Raji (cell line): ENCODE data around the gene ITGA7.

Experiments
- POLR2A ChIP-seq: IDR thresholded peaks from 2 replicates; pipeline ENCODE4 v1.6.1; 2011; ENCODE audit warnings: low read depth, low read length, control low read depth; ENCODE audit not compliant: insufficient read depth

The ITGA7 gene

DNA sequence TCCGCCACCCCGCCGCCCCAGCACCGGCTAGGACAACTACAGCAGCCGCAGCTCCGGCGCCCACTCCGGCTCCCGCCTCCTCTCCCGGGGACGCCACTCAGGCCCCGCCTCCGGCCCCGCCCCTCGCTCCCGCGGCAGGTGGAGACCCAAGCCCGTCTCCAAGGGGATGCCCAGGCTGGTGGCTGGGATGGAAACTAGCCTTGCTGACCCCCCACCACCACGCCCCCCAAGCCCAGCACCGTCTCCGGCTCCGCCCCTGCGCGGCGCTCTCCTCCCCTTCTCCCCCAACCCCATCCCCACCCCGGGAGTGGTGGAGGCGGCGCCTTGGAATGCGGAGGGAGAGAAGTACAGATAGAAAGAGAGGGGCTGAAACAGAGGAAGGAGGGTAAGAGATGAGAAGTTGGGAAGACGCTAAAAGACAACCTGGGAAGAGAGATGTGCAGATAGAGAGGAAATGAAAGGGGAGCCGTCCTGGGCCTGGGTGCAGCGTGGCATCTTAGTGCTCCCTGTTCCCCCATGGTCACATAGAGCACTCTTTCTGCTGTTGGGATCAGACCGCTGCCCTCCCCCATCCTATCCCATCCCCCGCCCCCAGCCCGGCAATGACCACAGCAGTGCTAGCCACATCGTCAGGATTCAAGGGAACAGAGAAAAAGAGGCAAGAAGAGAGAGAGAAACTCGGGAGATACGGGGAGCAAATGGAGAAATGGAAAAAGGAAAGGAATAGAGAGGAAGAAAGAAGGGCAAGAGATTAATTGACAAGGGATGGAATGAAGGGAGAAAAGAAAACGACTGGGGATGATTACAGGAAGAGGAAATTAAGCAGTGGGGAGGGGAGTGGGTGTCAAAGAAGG, at the start of gene ITGA7:
ITGA7 (minus strand) TSS at position 64 of the 854 bp plus-strand sequence. CDS start 222 bp downstream, outside the sequence.
- no peak for TF ChIP-seq POLR2A

DNA sequence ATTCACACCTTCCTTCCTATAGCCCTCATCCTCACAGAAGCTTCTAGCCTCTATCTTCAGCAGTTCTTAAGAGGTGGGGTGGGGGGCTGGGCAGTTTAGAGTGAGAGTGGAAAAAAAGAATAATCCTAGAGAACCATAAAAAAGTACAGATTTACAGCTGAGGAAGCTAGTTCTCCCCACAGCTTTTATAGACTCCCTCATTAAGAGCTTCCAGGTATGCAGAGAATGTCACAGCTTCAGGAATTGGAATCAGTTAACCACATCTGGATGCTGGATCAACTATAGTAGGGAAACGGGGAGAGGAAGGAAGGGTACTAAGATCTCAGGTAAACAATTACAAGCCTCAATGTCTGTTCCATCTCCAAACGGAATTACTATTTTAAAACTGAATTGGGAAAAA, 47.5 kb upstream of the ITGA7 start:
- no peak for TF ChIP-seq POLR2A

- TF ChIP-seq POLR2A: no peak
Measured at GRCh38 chr12:55748230-55748993, 40.7 kb upstream of the ITGA7 start.

GRCh38 chr12:55746913-55747231, 39.2 kb upstream of the ITGA7 start:
- TF ChIP-seq POLR2A: no peak

DNA sequence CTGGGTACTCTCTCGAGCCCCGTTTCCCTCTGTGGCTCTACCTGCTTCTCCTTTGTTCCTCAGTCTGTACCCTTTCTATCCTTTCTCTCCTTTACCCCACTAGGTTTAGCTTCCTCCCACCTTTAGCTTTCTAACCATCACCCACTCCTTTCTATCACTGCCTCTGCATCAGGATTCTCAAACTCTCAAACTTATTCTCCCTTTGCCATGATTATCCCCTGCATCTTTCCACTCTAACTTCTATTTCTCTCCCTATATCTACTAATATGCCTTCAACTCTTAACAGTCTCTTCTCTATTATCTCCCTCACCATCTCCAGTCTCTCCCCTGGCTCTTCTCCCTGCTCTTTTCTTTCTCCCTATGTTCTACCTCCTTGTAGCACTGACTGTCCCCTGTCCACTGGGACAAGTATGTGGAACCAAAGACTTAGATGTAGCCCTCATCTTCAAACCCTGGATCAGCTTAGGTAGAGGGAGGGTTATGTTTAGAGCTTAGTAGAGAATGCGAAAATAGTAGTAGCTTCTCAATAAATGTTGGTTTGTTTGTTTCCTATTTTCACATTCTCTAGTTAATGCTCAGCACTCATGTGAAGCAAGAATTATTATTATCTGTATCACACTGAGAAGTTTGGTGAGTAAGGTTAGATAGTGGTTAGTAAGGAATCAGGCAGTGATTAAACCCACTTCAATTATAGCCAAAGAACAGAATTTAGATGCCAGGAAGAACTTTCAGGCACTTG, 38.6 kb upstream of the ITGA7 start:
- TF ChIP-seq POLR2A: no peak

DNA sequence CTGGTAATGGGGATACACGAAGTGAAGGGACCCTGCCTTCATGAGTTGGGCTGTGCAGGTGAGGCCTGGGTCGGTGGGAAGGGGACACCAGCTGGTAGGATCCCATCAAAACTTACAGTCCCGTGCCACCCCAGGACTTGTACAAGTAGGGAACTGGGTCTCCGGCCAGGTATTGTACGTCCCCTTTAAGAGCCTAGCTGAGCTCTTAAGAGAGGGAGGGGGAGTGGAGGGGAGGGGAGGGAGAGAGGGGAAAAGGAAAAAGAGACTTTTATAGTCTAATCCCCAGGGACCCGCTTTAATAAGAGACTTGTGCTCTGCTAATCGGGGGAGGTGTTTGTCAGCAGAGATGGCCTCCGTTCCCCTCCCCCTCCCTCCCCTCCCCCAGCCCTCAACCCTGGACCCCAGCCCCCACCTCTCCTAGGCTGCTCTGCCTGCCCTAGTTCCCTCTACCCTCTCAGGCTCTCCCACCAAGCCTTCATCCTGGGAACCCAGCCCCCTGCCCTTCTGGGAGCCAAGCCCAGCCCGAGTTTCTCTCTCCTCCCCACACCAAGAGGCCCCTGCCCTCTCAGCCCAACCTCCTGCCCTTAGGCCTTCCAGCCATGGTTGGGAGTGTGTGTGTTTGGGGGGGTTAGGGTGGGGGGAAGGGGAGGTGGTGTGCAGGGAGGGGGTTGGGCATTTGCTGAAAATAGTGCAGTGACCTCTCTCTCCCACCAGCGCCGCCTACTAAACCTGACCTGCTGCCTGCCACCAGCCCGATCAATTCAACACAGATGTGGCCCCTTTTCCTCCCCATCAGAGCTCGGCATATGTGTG, 37.9 kb upstream of the ITGA7 start:
- TF ChIP-seq POLR2A: no peak

GRCh38 chr12:55744340-55745030, 36.8 kb upstream of the ITGA7 start:
- no peak for TF ChIP-seq POLR2A

GRCh38 chr12:55743406-55744339, 36.0 kb upstream of the ITGA7 start:
- TF ChIP-seq POLR2A: no peak

GRCh38 chr12:55742719-55743405, 35.2 kb upstream of the ITGA7 start, which contains the start of gene GDF11:
TSS of gene GDF11 (plus strand) at chr12:55743122. CDS start at chr12:55743317, 195 bp downstream.
- TF ChIP-seq POLR2A: no peak

DNA sequence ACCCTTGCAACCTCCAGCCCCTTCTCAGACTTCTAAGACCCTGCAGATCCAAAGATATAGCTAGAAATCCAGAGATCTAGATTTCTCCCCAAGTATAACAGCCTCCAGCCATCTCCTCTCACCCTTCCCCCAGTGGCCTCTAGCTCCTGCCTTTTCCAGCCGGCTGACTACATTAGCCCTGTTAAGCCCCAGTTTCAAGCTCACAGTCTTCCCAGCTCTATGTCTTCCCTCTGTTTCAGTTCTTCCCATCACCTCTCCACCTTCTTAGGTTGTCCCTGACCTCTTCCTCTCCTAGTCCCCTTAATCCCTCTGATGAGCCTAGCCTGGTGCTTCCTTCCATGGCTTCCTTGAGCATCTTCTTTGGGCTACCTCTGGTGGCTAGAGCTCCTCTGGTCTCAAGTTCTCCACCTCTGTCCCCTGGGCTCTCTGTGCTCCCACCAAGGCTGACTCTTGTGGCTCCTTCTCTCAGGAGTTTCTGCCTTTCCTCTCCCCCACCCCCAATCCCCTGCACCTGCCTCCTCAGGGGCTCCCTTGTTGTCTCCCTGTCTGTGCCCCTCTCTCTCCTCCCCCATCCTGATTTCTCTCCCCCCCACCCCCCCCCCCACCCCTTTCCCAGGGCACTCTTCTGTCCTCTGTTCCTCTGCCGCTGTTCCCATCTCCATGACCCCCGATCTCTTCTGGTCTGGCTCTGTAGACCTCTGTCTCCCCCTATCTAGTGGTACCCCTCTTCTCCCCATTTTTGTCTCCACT, 34.4 kb upstream of the ITGA7 start:
- TF ChIP-seq POLR2A: no peak

DNA sequence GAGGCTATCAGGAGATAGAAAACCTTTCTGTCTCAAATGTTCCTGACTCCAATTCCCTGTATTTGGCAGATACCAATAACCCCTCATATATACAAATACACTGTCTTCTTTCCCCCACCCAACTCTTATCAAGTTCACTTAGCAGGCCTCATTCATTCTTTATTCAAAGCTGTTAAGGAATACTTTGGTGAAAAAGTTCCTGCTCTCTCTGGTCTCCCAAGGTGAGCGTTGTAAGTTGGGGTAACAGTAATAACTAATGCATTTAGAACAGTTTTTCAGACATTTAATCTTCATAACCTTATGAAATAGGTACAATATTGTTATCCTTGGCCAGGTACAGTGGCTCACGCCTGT, 31.3 kb upstream of the ITGA7 start:
- no peak for TF ChIP-seq POLR2A
